Activated CD4-positive, alpha-beta T cell treated with anti-CD3 and anti-CD28 coated beads for 24 hours (primary cell): ENCODE results near the gene GLCE.
"Not testable (repeated sequence)": the region's sequence is repeated elsewhere in the genome, so short reads cannot be mapped to it uniquely, and the experiment has no call there.

Experiments
- DNase-seq, 2 donors: peaks; one replicate each; pipeline ENCODE4 v3.0.0-alpha.2; 2020; ENCODE audit warnings: low read depth in 2 of 2

Gene GLCE

GRCh38 chr15:69159805-69160140 lies 662 bp upstream of the GLCE start:
- DNase-seq: no peak

- peak in 1 of 2 donors; percentile 8 for DNase-seq
Observed at GRCh38 chr15:69161079-69161877, 843 bp downstream of the GLCE start.

GRCh38 chr15:69161878-69162213 lies 1.4 kb downstream of the GLCE start:
- no peak for DNase-seq

- DNase-seq: no peak
Observed at GRCh38 chr15:69163141-69163669, 2.8 kb downstream of the GLCE start.

- DNase-seq: no peak
Observed at GRCh38 chr15:69164807-69165636, 4.6 kb downstream of the GLCE start.

GRCh38 chr15:69165637-69166025 lies 5.2 kb downstream of the GLCE start:
- DNase-seq: no peak

- DNase-seq: no peak
Observed at GRCh38 chr15:69167218-69167846, 6.9 kb downstream of the GLCE start.

GRCh38 chr15:69168361-69168760 lies 7.9 kb downstream of the GLCE start:
- not testable (repeated sequence) for DNase-seq

GRCh38 chr15:69169540-69169939 lies 9.1 kb downstream of the GLCE start:
- DNase-seq: not testable (repeated sequence)

GRCh38 chr15:69170597-69170996 lies 10.2 kb downstream of the GLCE start:
- DNase-seq: no peak

- no peak for DNase-seq
Observed at GRCh38 chr15:69172847-69173246, 12.4 kb downstream of the GLCE start.

- no peak for DNase-seq
Observed at GRCh38 chr15:69175536-69175935, 15.1 kb downstream of the GLCE start.

- no peak for DNase-seq
Observed at GRCh38 chr15:69181424-69181823, 21.0 kb downstream of the GLCE start.

GRCh38 chr15:69185216-69185615 lies 24.8 kb downstream of the GLCE start:
- DNase-seq: no peak

- DNase-seq: no peak
Observed at GRCh38 chr15:69185706-69186105, 25.3 kb downstream of the GLCE start.

- DNase-seq: no peak
Observed at GRCh38 chr15:69189157-69189556, 28.7 kb downstream of the GLCE start.

- no peak for DNase-seq
Observed at GRCh38 chr15:69190091-69190490, 29.7 kb downstream of the GLCE start.

GRCh38 chr15:69190504-69190903 lies 30.1 kb downstream of the GLCE start:
- DNase-seq: no peak

GRCh38 chr15:69194025-69194827 lies 33.8 kb downstream of the GLCE start:
- DNase-seq: no peak

- no peak for DNase-seq
Observed at GRCh38 chr15:69194854-69195253, 34.4 kb downstream of the GLCE start.

GRCh38 chr15:69200832-69201745 lies 40.7 kb downstream of the GLCE start:
- no peak for DNase-seq
